ENCODE measurements around the gene PCSK9. TPM values are rescaled to one million over a fixed set of nuclear protein-coding genes. Genes with fewer than 3 reads are reported as not detected.

The PCSK9 gene
- total RNA-seq, 3 donors from 2014 or later, result 0.15 to 0.16 TPM; not detected in 1

- Histone ChIP-seq H3K4me3 (no peak overlapping the region), H3K36me3 (no peaks in the 10 kb centered on the region), H3K27ac (no peak overlapping the region), H3K4me1 (no peaks in the 10 kb centered on the region), H3K9me3 (no peaks in the 10 kb centered on the region), H3K27me3 (no peaks in the 10 kb centered on the region)
- DNase-seq (ENCODE audit: low spot score in 2 of 2), result no peak
- TF ChIP-seq POLR2AphosphoS5 (IDR thresholded peaks at IDR 0.05), result no peak
- TF ChIP-seq POLR2A (IDR thresholded peaks at IDR 0.05), result no peak
- no peak for TF ChIP-seq CTCF (IDR thresholded peaks at IDR 0.05)
- intact Hi-C loops (cut with DNase I; ENCODE audit: low total_unique reads), result loop anchor here (5.0 kb wide), 2 partner anchors 980 to 1435 kb away; no protein-coding TSS in a partner anchor
Observed at GRCh38 chr1:55047611-55048010, 8.3 kb downstream of the PCSK9 start.

DNA sequence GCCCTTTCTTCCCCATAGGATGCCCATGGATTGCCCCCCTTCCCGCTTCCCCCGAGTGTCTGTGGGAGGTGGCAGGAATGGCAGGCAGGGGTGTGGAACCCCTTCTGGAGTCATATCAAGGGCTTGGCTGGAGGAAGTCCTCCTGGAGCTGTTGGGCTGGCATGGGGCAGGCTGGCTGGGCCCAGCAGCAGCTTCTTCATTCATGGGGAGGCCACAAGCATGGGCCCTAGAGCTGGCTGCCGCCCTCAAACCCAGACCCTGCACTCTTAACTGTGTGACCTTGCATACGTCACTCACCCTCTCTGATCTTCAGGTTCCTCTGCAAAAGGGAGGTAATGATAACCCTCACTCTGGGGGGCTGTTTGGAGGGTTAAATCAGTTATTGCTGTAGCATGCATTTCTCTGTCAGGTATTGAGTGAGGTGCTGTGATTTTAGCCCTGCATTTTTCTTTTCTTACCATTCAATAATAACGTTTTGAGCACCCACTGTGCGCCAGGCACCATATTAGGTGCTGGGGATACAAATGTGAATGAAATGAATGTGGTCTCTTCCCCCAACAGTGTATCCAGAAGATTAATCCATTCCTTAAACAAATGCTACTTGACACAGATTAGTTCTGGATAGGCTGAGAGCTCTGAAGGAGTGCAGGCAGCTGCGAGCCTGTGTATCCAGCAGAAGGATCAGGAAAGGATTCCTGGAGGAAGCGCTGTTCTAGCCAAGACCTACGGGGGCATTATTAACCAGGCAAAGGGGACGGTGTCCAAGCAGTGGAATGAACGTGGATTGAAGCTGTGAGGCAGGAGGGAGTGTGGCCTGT is 9.3 kb downstream of the PCSK9 start:
- no peak for DNase-seq (ENCODE audit: low spot score in 2 of 2)
- intact Hi-C loops (cut with DNase I; ENCODE audit: low total_unique reads), result loop anchor here (5.0 kb wide), 2 partner anchors 979 to 1436 kb away; no protein-coding TSS in a partner anchor
- H3K4me1 ChIP-seq, result no peaks in the 10 kb centered on the region

DNA sequence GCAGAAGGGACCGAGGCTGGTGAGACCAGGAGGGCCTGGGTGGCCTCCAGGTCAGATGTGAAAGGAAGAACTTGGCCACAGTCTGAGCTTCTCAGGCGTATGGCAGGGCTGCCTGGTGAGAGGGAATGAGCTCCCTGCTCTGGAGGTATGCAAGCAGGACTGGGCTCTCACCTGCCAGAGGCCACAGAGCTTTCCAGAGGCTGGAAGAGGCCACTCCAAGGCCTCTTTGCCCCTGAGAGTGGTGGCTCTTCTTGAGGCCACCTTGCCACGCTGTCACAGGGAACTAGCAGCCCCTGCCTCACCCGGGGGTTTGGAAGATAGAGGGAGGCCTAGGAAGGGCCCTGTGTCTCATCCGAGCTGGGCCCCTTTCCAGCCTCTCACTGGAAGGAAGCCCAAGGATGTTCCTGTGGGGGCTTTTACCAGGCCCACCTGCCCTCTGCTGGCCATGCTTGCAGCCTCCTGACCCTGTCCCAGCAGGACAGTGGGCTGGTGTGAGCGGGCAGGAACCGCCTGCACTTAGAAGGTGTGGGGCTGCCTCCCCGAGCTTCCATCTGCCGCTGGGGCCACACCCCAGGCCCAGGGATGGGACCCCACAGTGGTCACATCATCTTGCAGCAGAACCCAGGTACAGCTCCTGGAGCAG is 10.0 kb downstream of the PCSK9 start:
- Histone ChIP-seq H3K27me3 (no peaks in the 10 kb centered on the region), H3K9me3 (no peaks in the 10 kb centered on the region), H3K4me1 (no peaks in the 10 kb centered on the region), H3K4me3 (no peak overlapping the region), H3K36me3 (no peaks in the 10 kb centered on the region), H3K27ac (no peak overlapping the region)
- intact Hi-C loops (cut with DNase I; ENCODE audit: low total_unique reads), result loop anchor here (5.0 kb wide), 2 partner anchors 978 to 1437 kb away; no protein-coding TSS in a partner anchor
- DNase-seq (ENCODE audit: low spot score in 2 of 2), result no peak
- no peak for TF ChIP-seq POLR2A (IDR thresholded peaks at IDR 0.05)
- no peak for TF ChIP-seq POLR2AphosphoS5 (IDR thresholded peaks at IDR 0.05)
- TF ChIP-seq CTCF (IDR thresholded peaks at IDR 0.05), result no peak

More for the DNA sequence above, 9.3 kb downstream of the PCSK9 start:
- no peaks in the 10 kb centered on the region for H3K36me3 ChIP-seq
- H3K9me3 ChIP-seq, result no peaks in the 10 kb centered on the region
- H3K4me3 ChIP-seq, result no peak overlapping the region
- H3K27ac ChIP-seq, result no peak overlapping the region
- H3K27me3 ChIP-seq, result no peaks in the 10 kb centered on the region
- TF ChIP-seq CTCF (IDR thresholded peaks at IDR 0.05) (no peak), POLR2A (IDR thresholded peaks at IDR 0.05) (no peak), POLR2AphosphoS5 (IDR thresholded peaks at IDR 0.05) (no peak)

DNA sequence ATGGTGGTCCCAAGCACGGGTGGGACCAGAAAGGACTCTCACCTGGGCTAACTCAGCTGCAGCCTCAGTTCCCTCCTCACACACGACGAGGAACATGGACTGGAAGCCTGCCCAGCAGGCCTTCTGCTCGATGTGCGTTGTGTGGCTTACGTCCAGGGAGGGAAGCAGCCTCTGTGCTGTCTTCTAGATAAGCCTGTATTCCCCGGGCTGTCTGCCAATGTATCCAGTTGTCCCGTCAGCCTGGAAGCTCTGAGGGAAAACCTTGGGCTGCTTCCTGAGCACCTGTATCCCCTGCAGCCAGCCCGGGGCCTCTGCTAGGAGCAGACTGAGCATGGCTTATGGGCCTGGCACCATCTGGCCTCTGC is 10.5 kb downstream of the PCSK9 start:
- DNase-seq (ENCODE audit: low spot score in 2 of 2), result no peak

More for the DNA sequence above, 10.5 kb downstream of the PCSK9 start:
- Histone ChIP-seq H3K27ac (no peak overlapping the region), H3K27me3 (no peaks in the 10 kb centered on the region), H3K4me3 (no peak overlapping the region), H3K4me1 (no peaks in the 10 kb centered on the region), H3K36me3 (no peaks in the 10 kb centered on the region), H3K9me3 (no peaks in the 10 kb centered on the region)
- TF ChIP-seq POLR2AphosphoS5 (IDR thresholded peaks at IDR 0.05) (no peak), CTCF (IDR thresholded peaks at IDR 0.05) (no peak), POLR2A (IDR thresholded peaks at IDR 0.05) (no peak)
- intact Hi-C loops (cut with DNase I; ENCODE audit: low total_unique reads), result loop anchor here (5.0 kb wide), 2 partner anchors 977 to 1438 kb away; no protein-coding TSS in a partner anchor
